GM18502 (cell line): ENCODE data around the gene GAS6.

ENCODE experiments used
- ATAC-seq: cut with Tn5 transposase; IDR thresholded peaks from one replicate; pipeline ENCODE4 v1.9.1; 2021; ENCODE audit warnings: mild to moderate bottlenecking; ENCODE audit not compliant: unreplicated experiment, poor library complexity

GAS6 gene

DNA sequence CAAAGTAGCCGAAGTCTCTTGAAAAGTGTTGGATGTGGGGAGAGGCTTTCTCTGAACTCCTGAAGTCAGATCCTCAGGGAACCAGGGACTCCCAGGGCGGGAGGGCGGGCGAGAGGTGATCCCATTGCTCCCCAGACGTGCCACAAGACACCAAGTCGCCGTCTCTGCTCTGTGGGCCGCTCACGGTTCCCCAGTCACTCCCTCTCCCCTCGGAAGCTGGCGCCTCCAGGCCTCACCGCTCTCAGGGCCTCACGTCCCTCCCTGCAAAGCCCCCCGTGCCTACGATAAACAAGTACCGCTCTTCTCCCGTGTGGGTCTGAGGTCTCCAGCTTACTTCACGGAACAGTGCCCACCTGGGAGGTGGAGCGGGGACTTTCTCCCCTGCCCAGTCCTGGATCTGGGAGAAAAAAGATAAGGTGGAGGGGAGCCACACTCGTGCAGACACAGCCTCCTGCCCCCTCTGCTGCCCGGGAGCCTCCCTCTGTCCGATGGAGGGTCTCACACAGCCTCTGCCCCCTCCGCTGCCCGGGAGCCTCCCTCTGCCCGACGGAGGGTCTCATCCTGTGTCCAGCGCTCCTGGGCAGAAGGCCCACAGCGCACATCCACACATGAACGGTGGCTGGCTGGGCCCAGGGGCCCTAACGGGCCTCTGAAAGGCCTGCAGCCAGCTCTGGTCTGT lies 50.7 kb downstream of the GAS6 start:
- no peak for ATAC-seq

DNA sequence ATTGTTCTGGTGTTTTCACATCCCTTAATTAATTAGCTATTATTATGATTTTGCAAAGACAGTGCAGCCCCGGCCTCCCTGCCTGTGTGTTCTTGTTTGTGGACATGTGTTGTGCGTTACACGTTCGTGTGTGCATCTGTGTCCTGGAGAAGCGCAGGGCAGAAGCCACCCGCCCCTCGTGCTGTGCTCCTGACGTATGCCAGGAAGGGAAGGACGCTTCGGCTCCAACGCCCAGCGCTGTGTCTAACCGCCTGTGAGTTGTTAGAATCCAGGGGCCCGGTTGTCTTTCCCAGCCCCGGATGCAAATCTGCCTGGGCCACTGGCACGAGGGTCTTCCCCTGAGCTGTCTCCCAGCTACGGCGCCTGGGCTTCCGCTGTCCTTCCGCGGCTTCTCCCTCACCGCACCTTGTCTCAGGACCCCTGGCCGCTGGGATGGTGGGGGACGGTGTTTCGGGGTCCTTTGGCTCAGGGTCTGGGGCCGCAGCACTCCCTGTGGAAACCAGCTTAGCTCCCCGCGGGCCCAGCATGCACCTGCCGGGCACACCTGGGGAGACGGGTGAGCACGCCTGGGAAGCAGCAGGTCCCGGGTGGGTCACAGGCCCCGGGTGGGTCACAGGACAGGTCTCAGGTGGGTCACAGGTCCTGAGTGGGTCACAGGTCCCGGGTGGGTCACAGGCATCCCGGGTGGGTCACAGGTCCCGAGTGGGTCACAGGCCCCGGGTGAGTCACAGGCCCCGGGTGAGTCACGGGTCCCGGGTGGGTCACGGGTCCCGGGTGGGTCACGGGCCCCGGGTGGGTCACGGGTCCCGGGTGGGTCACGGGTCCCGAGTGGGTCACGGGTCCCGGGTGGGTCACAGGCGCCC lies 51.5 kb downstream of the GAS6 start:
- ATAC-seq: no peak

DNA sequence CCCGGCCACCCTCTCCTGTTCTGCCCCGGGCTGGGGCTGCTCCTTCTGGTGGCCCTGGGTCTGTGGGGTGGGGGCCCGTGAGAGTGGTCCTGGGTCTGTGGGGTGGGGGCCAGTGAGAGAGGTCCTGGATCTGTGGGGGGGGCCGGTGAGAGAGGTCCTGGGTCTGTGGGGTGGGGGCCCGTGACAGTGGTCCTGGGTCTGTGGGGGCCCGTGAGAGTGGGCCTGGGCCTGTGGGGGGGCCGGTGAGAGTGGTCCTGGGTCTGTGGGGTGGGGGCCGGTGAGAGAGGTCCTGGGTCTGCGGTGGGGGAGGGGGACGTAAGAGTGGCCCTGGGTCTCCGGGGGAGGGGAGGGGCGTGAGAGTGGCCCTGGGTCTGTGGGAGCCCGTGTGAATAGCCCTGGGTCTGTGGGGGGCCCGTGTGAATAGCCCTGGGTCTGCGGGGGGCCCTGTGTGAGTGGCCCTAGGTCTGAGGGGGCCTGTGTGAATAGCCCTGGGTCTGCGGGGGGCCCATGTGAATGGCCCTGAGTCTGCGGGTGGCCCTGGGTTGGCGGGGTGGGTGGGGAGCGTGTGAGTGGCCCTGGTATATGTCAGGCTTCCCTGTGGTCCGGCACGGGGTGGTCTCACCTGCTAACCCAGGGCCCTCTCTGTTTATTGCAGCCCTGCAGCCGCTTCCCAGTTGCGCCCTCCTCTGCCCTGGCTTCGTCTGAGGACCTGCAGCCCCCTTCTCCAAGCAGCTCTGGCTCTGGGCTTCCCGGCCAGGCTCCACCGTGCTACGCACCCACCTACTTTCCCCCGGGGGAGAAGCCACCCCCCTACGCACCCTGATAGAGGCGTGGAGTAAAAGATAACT lies 52.6 kb downstream of the GAS6 start:
- no peak for ATAC-seq

DNA sequence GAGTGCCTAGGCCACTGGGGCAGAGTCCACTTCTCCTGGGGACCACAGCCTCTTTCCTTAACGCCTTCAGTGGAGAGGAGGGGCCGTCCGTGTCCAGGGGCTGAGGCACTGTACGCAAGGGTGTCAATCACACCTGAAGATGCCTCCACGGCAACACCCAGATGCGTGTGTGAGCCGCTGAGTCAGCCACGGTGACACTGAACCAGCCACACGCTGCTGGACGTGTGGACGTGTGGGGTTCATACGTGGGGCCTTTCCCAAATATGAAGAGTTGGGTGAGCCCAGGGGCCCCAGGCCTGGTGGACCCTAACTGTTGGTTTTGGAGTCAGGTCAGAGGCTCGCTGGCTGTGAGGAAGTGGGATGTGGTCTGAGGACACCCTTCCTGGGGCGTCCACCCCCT lies 53.2 kb downstream of the GAS6 start:
- ATAC-seq: no peak

DNA sequence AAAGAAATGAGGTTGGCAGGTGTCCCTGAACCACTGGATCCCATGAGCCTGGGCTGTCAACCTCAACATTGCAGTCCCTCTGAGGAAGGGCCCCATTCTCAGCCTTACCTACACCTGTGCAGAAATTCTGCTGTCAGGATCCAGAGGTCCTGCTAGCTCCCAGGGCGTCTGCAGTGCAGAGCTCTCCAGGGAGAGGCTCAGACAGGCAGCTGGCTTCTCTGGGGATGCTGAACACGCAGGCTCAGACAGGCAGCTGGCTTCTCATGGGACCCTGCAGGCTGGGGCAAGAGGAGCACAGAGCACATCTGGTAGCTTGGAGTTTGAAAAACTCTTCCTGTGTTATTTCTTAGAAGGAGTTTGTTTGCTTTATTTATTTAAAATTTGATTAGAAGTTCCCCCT lies 53.9 kb downstream of the GAS6 start:
- ATAC-seq: no peak

DNA sequence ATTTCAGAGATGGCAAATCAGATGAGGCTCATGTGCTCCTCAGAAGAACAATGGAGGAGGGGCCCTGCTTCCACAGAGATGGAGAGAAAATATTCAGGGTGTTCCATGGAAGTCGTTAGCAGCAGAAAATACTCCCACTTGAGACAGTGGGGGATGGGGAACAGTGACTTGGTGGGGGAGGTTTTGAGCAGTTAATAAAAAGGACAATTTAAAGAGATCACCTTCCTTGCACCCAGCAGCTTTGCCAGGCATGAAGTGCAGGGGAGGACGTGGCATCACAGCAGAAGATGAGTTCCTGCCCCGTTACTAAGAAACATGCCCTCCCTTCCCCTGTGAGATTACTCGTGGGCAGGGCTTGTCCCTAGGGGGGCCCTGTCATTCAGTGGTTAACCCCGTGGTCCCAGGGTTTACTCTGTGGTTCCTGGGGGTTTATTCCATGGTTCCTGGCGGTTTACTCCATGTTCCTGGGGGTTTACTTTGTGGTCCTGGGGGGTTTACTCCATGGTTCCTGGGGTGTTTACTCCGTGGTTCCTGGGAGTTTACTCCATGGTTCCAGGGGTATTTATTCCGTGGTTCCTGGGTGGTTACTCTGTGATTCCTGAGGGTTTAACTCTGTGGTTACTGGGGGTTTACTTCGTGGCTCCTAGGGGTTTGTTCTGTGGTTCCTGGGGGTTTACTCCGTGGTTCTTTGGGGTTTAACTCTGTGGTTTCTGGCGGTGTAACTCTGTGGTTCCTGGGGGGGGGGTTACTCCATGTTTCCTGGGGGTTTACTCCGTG lies 55.6 kb downstream of the GAS6 start:
- ATAC-seq: no peak

DNA sequence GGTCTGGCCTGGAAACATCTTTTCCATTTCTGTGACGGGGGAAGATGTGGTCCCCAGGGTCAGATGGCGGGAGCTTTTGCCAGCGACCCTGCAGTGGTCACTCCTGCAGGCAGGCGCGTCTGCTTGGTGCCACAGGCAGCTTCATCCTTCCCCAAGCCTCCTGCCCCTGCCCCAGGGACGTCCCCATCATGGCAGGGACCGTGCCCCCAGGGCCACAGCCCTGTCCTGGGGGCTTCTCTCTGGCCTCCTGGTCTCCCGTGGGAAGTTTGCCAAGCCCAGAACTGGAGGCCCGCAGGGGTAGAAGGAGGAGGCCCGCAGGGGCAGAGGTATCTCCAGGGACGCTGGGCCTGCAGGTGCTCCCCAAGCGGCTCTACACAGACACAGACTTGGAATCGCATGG lies 57.4 kb downstream of the GAS6 start:
- no peak for ATAC-seq

DNA sequence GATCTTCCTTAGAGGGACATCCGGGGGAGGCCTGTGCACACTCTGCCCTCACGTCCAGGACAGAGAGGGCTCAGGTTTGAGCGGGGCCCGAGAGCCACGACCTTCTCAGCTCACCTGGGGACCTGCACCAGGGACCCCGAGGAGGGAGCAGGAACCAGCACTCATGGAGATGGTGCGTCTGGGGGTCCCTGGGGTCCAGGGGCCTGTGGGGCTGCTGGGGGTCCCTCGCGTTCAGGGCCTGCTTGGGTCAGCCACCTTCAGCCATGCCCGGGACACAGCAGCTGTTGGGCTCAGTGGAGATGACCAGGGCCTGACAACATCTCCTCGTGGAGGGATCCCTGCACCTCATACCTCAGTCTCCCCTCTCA lies 57.8 kb downstream of the GAS6 start:
- ATAC-seq: no peak

DNA sequence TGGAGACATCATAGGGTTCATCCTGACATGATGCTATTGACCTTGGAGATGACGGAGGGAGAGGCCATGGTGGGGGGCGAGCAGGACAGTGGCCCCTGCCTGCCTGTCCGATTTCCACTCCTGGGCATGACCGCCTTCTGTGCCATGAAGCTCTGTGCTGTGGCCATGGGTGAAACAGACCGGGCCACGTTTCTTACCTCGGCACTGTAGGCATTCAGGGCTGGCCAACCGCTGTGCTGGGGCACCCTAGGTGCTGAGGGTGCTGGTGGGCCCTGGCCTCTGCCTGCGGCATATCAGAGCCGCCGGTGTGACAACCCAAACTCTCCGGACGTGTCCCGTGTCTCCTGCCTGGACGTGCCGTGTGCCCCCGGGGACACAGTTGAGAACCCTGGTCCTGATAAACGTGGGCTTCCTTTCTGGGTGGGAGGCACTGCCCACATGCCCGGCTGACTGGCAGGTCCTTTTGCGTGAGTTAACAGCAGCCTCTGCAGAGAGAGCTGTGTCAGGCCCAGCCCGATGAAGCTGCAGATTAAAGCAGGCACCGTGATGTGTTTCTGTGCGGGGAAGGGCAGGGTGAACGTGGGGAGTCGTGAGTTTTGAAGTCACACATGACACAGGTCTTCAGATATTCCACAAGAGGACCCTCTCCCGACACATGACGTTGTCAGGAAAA lies 58.3 kb downstream of the GAS6 start:
- no peak for ATAC-seq

DNA sequence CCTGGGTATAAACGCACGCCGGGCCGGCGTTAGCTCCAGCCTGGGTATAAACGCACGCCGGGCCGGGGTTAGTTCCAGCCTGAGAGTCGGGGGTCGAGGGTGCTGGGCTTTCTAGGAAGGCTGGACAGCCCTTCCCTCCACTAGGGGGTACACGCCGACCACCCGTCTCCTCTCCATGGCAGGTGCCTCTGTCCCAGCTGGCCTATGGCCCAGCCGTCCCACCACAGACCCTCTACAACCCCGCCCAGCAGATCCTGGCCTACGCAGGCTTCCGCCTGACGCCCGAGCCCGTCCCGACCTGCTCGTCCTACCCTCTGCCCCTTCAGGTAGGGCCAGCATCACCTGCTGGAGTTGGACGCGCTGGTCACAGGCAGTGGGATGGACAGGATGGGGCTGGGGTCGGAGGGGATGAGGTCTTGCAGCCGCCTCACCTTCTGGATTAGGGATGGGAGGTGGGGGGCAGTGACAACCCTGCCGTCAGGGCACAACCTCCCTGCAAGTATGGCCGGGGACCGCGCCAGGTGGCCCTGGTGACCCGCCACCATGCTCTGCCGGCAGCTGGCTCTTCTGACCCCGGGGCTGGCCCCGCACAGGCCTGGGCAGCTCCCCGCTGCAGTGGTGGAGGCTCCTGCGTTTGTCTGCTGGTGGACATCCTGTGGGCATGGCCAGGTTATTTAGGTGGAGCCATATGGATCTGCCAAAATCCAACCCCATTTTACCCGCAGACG lies 59.0 kb downstream of the GAS6 start:
- no peak for ATAC-seq

DNA sequence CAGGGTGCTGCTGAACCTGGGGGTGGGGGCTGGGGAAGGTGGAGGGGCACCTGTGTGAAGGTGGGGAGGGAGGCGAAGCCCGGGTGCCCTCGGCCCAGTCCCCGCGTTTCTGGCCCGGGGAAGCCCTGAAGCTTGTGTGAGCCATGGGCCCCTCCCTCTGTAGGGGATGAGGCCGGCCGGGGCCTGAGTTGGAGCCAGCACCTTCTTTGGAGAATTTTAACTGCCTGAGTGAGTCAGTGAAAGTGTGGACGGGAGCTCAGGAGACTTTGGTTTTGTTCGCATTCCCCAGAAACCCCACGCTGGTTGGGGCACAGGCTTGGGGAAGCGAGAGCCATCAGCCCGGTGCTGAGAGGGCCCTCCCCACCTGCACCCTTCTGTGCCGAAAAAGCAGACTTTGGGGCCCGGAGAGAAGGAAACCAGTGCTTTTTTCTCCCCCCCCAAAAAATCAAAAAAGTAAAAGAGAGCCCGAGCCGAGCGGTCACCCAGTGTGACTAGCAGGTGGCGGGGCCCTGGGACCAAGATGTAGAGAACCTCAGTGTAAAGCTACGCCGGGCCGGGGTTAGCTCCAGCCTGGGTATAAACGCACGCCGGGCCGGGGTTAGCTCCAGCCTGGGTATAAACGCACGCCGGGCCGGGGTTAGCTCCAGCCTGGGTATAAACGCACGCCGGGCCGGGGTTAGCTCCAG lies 59.7 kb downstream of the GAS6 start:
- no peak for ATAC-seq

DNA sequence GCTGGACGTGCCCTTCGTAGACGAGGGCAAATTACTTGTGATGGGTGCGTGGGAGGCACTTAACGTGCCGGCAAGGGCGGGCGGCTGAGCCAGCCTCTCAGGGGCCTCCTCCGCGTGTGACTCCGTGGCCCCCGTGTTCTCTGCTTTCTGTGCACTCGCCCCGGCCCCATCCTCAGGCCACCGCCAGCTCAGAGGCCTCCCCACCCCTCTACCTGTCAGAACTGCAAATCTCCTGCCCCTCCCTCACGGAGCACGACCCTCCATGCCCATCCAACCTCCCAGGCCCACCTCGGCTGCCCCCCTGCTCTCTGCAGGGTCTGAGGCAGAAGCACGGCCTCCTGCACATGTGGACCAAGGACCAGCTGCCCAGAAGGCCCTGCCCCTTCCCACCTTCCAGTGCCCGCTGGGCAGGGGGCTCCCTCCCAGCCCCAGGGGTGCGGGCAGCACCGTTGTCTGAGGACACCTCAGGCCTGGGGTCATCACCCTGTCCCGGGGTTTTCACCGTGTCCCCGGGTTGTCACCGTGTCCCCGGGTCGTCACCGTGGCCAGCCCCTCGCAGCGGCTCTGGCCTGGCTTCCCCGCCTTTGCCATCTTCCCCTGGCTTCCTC lies 60.4 kb downstream of the GAS6 start:
- ATAC-seq: no peak

DNA sequence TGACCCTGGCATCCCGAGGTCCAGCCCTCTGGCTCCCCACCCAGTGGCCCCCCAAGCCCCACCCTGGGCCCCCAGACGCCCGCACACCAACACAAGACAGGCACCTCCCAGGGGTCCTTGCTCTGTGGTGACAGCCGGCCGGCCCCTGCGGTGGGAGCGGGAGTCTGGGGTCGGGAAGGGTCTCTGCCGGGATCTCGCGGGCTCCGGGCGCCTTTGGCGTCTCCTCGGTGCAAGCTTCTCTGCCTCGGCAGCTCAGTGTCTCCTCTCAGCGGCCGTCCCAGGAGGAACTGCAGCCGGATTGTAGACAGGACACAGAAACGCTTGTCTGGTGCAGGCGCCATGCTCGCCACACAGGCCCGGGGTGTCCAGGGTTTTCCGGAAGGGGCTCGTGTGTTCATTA lies 61.1 kb downstream of the GAS6 start:
- ATAC-seq: no peak

DNA sequence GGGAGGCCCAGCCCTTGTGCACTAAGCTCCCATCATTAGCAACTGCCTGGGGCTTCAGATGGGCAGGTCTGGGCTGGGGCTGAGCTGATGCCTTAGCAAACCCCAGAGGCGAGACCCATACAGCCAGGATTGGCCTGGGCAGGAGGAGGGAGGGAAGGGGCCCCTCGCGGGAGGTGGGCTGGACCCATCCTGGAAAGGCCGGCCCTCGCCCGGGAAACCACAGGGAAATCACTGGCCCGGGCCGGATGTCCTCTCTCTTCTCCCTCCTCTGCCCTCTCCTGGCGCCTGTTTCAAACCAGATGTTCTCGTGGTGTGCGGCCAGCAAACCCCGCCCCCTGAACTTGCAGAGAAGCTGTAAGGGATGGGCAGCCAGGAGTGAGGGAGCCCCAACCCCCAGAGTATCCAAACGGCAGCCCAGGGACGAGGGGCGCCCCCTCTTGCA lies 61.8 kb downstream of the GAS6 start:
- no peak for ATAC-seq

DNA sequence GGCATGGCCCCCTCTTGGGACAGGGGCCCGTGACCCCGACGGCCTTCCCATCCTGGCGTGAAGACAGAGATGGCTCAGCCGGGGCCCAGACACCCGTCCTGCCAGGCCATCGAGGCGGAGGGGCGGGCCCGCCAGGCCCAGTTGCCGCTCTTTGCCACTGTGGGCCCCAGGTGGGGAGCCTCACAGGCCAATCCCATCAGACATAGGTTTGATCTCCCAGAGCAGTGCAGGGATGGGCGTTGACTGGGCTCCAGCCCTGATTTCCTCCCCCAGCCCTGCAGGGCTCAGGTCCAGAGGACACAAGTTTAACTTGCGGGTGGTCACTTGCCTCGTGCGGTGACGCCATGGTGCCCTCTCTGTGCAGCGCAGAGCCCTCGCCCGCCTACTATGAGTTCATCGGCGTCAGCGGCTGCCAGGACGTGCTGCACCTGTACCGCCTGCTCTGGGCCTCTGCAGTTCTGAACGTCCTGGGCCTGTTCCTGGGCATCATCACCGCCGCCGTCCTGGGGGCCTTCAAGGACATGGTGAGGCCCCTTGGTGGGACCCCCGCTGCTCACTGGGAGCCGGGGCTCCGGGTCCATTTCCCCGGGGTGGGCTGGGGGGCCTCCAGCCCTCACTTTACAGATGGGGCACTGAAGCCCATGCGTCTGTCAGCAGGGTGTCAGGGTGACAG lies 62.5 kb downstream of the GAS6 start:
- ATAC-seq: no peak

DNA sequence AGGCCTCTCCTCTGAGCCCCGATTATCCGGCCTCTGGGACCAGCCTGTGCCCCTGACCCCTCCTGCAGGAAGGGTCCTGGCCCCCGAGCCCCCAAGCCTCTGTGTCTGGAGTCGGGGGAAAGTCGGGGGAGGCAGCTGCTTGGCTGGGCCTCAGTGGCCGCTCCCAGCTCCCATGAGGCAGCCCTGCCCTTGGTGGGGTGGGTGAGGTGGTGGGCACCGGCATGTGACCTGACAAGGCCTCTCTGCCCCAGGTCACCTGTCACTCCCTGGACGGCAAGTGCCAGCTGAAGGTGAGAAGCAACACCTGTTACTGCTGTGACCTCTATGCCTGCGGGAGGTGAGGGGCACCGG lies 63.3 kb downstream of the GAS6 start:
- no peak for ATAC-seq

DNA sequence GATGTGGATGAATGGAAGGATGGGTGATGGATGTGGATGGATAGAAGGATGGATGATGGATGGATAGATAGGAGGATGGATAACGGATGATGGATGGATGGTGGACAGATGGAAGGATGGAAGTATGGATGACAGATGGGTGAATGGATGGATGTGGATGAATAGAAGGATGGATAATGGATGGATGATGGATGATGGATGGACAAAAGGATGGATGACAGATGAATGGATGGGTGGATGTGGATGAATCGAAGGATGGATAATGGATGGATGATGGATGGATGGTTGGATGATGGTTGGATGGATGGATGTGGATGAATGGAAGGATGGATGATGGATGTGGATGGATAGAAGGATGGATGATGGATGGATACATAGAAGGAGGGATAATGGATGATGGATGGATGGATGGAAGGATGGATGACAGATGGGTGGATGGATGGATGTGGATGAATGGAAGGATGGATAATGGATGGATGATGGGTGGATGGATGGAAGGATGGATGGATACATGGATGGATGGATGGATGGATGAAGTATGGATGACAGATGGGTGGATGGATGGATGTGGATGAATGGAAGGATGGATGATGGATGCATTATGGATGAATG lies 65.6 kb downstream of the GAS6 start:
- ATAC-seq: no peak
